Neutrophil (primary cell): ENCODE data around the gene MEDAG.

Experiments used
- H3K27ac ChIP-seq: fragments of 200-600 bp; sonication (generic); 2 replicates; pipeline ENCODE4 v1.5.1; 2016; ENCODE audit warnings: mild to moderate bottlenecking, moderate library complexity
- H3K27me3 ChIP-seq: fragments of 200-600 bp; sonication (generic); 2 replicates; pipeline ENCODE4 v1.6.0; 2016; ENCODE audit warnings: mild to moderate bottlenecking
- H3K36me3 ChIP-seq: fragments of 200-600 bp; sonication (generic); 2 replicates; pipeline ENCODE4 v1.5.1; 2017
- H3K4me1 ChIP-seq, 2 experiments: fragments of 200-600 bp in 1 of 2; sonication (generic) in 1 of 2; 1 replicate in 1 of 2; 2 replicates in 1 of 2; pipeline versions ENCODE4 v1.5.1 to v1.6.1; 2013 to 2016; ENCODE audit warnings: low read depth in 1 of 2, low read length in 1 of 2, mild to moderate bottlenecking in 1 of 2, moderate library complexity in 1 of 2; ENCODE audit not compliant: control insufficient read depth in 1 of 2, insufficient read depth in 1 of 2
- H3K4me3 ChIP-seq, 2 experiments: fragments of 200-600 bp in 1 of 2; sonication (generic) in 1 of 2; 1 replicate in 1 of 2; 2 replicates in 1 of 2; pipeline ENCODE4 v1.5.1; 2013 to 2016; ENCODE audit warnings: low read depth in 1 of 2, low read length in 1 of 2, mild to moderate bottlenecking in 1 of 2, moderate library complexity in 1 of 2
- H3K9me3 ChIP-seq: fragments of 200-600 bp; sonication (generic); 2 replicates; pipeline ENCODE4 v1.5.1; 2016
- TF ChIP-seq, protein P1 (sequence below): fragments of 200-600 bp; sonication (generic); IDR thresholded peaks from 2 replicates; pipeline ENCODE4 v1.5.1; 2016; ENCODE audit warnings: antibody characterized with exemption

MEDAG gene

GRCh38 chr13:30873499-30873898 lies 32.6 kb upstream of the MEDAG start:
- Histone ChIP-seq H3K36me3 (no peaks in the 10 kb centered on the region), H3K27ac (no peak overlapping the region), H3K9me3 (no peaks in the 10 kb centered on the region), H3K4me1 (no peaks in the 10 kb centered on the region), H3K4me3 (no peak overlapping the region), H3K27me3 (no peaks in the 10 kb centered on the region)
- TF ChIP-seq, protein P1, sequence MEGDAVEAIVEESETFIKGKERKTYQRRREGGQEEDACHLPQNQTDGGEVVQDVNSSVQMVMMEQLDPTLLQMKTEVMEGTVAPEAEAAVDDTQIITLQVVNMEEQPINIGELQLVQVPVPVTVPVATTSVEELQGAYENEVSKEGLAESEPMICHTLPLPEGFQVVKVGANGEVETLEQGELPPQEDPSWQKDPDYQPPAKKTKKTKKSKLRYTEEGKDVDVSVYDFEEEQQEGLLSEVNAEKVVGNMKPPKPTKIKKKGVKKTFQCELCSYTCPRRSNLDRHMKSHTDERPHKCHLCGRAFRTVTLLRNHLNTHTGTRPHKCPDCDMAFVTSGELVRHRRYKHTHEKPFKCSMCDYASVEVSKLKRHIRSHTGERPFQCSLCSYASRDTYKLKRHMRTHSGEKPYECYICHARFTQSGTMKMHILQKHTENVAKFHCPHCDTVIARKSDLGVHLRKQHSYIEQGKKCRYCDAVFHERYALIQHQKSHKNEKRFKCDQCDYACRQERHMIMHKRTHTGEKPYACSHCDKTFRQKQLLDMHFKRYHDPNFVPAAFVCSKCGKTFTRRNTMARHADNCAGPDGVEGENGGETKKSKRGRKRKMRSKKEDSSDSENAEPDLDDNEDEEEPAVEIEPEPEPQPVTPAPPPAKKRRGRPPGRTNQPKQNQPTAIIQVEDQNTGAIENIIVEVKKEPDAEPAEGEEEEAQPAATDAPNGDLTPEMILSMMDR, result no peak

DNA sequence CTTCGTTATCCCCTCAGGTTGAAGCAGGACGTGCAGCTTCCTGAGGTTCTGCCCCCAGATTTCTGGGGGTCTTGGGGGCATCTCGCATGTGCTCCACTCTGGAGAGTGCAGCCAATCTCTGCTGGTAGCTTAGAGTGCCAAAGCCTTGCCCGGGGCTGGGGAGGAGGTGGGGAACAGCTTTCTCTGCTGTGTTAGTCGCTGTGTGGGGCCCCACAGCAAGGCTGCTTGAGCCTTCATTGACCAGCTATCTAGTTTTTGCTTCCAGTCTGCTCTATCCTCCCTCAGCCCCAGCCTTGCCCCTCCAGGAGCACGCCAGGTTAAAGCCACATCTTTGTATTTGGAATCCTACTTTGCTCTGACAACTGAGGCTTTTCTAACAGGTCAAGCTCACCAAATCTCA lies 32.0 kb upstream of the MEDAG start:
- no peaks in the 10 kb centered on the region for H3K9me3 ChIP-seq
- TF ChIP-seq, protein P1, result no peak
- H3K27me3 ChIP-seq, result no peaks in the 10 kb centered on the region
- no peak overlapping the region for H3K4me3 ChIP-seq
- no peaks in the 10 kb centered on the region for H3K36me3 ChIP-seq
- H3K4me1 ChIP-seq, result no peaks in the 10 kb centered on the region
- H3K27ac ChIP-seq, result no peak overlapping the region

DNA sequence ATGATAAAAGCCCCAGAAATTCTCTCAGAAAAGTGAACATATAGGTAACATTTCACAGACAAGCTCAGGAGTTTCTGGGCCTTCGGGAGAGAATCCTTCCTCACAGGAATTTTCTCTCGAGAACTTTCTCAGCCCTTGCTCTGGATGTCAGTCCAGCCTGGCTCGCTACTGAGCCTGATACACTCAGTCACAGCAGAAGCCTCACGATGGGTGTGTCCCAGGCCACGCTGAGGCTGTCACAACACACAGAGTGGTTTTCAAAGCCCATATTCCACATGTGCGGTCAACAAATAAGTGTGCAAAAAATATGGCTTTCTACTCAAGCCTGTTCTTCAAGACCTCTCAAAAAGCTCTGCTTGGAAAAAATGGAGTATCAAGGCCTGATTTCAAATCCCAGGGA lies 31.5 kb upstream of the MEDAG start:
- H3K27ac ChIP-seq, result no peak overlapping the region

GRCh38 chr13:30877335-30877734 lies 28.7 kb upstream of the MEDAG start:
- Histone ChIP-seq H3K36me3 (no peaks in the 10 kb centered on the region), H3K4me1 (no peaks in the 10 kb centered on the region), H3K27ac (no peak overlapping the region), H3K9me3 (no peaks in the 10 kb centered on the region), H3K27me3 (peaks cover 29% of the 10 kb centered on the region), H3K4me3 (no peak overlapping the region)
- TF ChIP-seq, protein P1, result no peak

More for the DNA sequence above, 31.5 kb upstream of the MEDAG start:
- Histone ChIP-seq H3K4me1 (no peaks in the 10 kb centered on the region), H3K36me3 (no peaks in the 10 kb centered on the region), H3K27me3 (peaks cover 2% of the 10 kb centered on the region), H3K9me3 (no peaks in the 10 kb centered on the region), H3K4me3 (no peak overlapping the region)
- TF ChIP-seq, protein P1, result no peak

DNA sequence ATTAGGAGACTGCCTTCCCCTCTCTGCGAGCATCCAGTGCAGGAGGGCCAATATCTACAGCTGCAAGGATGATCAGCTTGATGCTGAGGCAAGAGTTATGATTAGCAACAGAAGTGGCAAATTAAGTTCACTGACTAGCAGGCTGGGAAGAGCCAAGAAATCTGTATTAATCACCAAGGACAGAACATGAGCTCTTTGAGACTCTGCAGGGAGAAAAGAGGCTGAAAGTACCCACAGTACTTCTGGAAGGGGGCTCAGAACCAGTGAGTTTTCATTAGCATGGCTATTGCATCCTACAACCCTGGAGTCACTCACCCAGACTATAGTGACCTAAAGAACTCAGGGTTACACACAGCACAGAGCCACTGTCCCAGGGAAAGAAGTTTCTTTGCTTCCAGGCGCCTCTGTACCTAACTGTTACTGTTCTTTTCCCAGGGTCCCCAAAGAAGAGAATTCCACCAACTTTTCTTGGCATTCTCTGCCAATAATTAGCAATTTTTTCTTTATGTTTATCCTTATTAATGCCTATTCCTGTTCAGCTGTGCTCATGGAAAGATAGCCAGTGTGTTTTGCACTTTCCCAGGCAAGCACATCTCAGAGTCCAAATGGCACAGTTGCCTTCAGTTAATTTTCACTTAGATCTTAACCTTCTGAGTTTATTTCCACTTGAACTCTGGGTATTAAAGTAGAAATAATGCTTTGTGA lies 25.8 kb upstream of the MEDAG start:
- TF ChIP-seq, protein P1, result no peak
- no peaks in the 10 kb centered on the region for H3K9me3 ChIP-seq
- no peaks in the 10 kb centered on the region for H3K36me3 ChIP-seq
- no peak overlapping the region for H3K27ac ChIP-seq
- no peak overlapping the region for H3K4me3 ChIP-seq
- H3K4me1 ChIP-seq, result no peaks in the 10 kb centered on the region
- peaks cover 37% of the 10 kb centered on the region for H3K27me3 ChIP-seq
